Central memory CD8-positive, alpha-beta T cell (primary cell): ENCODE results near the gene KLHL9.

Experiments used
- ATAC-seq: fragments of 150-1000 bp; cut with Tn5 transposase; replicated peaks from 2 replicates; pipeline ENCODE4 v1.10.0; 2022; ENCODE audit warnings: mild to moderate bottlenecking, moderate FRiP score, moderate number of reproducible peaks; ENCODE audit not compliant: poor library complexity, severe bottlenecking; ENCODE audit errors: extremely low read depth
- DNase-seq, 2 donors: peaks; one replicate each; pipeline ENCODE4 v3.0.0; 2021; ENCODE audit warnings: low spot score in 2 of 2
- H3K27ac Mint-ChIP-seq: one replicate; pipeline ENCODE4 v1.8.0; 2022; ENCODE audit warnings: low read depth, mild to moderate bottlenecking, moderate library complexity, mixed read lengths
- H3K27me3 Mint-ChIP-seq: one replicate; pipeline ENCODE4 v1.8.0; 2022; ENCODE audit warnings: mixed read lengths
- H3K36me3 Mint-ChIP-seq: one replicate; pipeline ENCODE4 v1.8.0; 2022; ENCODE audit warnings: mild to moderate bottlenecking, moderate library complexity, mixed read lengths; ENCODE audit not compliant: insufficient read depth
- H3K4me1 Mint-ChIP-seq: one replicate; pipeline ENCODE4 v1.8.0; 2022; ENCODE audit warnings: mixed read lengths
- H3K4me3 Mint-ChIP-seq: one replicate; pipeline ENCODE4 v1.8.0; 2022; ENCODE audit warnings: mild to moderate bottlenecking, moderate library complexity, mixed read lengths
- H3K9me3 Mint-ChIP-seq: one replicate; pipeline ENCODE4 v1.8.0; 2022; ENCODE audit warnings: mixed read lengths

KLHL9 gene

DNA sequence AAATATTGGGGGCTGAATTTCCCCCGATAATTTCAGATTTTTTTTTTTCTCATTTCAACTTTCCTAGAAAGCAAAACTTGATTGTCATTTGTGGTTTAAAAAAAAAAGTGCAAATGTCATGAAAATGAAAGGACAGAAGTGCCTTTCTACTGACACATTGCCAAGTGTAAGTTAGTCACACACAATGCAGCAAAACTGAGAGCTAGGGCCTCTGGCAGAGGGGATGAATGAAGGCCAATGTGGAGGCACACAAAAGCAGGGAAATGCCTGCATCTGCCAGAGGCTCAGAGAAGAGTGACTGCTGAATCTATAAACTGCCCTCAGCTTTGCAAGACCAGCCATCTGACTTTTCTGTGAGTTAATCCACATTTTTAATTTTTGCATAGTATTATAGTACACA lies 23.3 kb downstream of the KLHL9 start:
- H3K4me1 Mint-ChIP-seq: no peaks in the 10 kb centered on the region
- DNase-seq (no peak), ATAC-seq (no peak)
- no peaks in the 10 kb centered on the region for H3K9me3 Mint-ChIP-seq
- H3K36me3 Mint-ChIP-seq: peaks cover 2% of the 10 kb centered on the region
- peaks cover 58% of the 10 kb centered on the region for H3K27me3 Mint-ChIP-seq
- no peak overlapping the region for H3K4me3 Mint-ChIP-seq
- H3K27ac Mint-ChIP-seq: no peak overlapping the region

DNA sequence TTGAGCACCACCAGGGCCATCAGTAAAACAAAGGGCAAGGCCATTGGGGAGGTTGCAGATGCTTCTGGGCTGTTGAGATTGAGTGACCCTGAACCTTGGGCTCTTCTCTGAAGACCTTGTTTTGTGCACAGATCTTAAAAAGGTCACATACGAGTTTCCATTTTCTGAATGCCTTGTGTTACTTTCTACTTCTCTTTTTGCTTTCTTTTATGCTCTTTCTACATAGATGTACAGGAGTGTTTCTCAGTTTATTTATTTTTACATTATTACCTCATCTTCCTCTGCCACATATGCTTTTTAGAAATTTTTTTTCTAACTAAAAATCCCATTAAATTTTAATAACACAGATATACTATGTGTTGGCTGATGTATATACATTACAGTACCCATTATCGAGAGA lies 30.0 kb downstream of the KLHL9 start, which contains the start of gene IFNA5:
Gene IFNA5, minus strand, starts transcription at position 101 of the 400 bp plus-strand sequence. Its CDS starts 57 bp downstream, at position 44.
- ATAC-seq: no peak
- no peak within 1 kb of the TSS for H3K27ac Mint-ChIP-seq
- no peak for DNase-seq
- H3K4me1 Mint-ChIP-seq: no peaks in the 10 kb centered on the region
- peaks cover 2% of the 10 kb centered on the region for H3K36me3 Mint-ChIP-seq
- H3K27me3 Mint-ChIP-seq: peaks cover 83% of the 10 kb centered on the region
- H3K9me3 Mint-ChIP-seq: no peaks in the 10 kb centered on the region
- H3K4me3 Mint-ChIP-seq: no peak within 1 kb of the TSS

- H3K27me3 Mint-ChIP-seq: peaks cover 44% of the 10 kb centered on the region
- no peak overlapping the region for H3K27ac Mint-ChIP-seq
- H3K36me3 Mint-ChIP-seq: no peaks in the 10 kb centered on the region
- H3K4me1 Mint-ChIP-seq: peaks cover 6% of the 10 kb centered on the region
- no peak for ATAC-seq
- no peak for DNase-seq
- H3K4me3 Mint-ChIP-seq: no peak overlapping the region
- H3K9me3 Mint-ChIP-seq: no peaks in the 10 kb centered on the region
Observed at GRCh38 chr9:21295992-21296391, 39.2 kb downstream of the KLHL9 start.

DNA sequence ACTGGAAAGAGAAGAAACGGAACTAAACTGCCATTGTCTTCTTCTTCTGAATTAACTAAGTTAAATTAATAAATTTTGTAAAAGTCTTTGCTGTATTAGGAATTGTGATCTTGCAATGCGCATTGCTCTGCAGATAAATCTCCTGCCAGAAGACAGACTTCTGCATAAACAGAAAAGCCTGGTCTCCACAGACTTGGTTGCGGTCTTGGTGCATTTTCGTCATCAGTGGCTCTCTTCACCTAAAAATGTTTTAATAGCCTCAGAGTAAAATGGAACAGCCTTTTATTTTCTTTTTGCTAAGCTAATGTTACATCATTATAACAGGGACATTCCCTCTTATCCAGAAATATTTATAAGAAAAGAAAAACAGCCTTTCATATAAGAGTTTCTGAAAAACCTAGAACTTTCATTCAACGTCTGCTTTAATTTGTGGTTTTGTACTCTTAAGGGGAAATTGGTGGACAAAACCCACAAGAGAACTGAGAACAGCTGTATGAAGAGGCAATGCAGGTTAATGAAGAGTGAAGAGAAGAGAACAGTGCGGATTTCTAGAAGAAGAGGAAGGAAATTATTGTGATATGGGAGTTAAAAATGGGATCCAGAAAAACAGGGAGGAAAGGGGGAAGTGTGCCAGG lies 40.2 kb downstream of the KLHL9 start:
- peaks cover 35% of the 10 kb centered on the region for H3K27me3 Mint-ChIP-seq
- H3K27ac Mint-ChIP-seq: no peak overlapping the region
- peaks cover 6% of the 10 kb centered on the region for H3K4me1 Mint-ChIP-seq
- H3K9me3 Mint-ChIP-seq: no peaks in the 10 kb centered on the region
- no peak for ATAC-seq
- no peaks in the 10 kb centered on the region for H3K36me3 Mint-ChIP-seq
- DNase-seq: no peak
- H3K4me3 Mint-ChIP-seq: no peak overlapping the region

DNA sequence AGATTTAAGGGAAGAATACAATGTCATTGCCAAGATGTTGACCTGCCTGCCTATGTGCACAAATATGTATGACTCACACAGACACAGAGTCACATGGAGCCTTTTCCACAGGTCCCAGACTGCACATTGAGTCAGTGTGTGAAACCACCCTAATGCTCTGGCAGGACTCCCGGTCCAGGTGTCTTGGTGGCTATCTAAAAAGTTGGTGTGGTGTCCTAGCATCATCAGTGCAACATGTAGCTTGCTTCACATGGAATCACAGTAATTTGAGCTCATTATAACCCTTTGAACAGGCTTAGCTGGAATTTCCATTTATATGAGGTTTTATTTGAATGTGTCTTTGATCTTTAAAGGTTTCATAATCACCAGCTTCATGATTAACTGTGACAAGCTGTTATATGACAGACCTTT lies 40.8 kb downstream of the KLHL9 start:
- no peak for ATAC-seq
- H3K4me1 Mint-ChIP-seq: peaks cover 6% of the 10 kb centered on the region
- no peak for DNase-seq
- H3K4me3 Mint-ChIP-seq: no peak overlapping the region
- H3K9me3 Mint-ChIP-seq: no peaks in the 10 kb centered on the region
- peaks cover 28% of the 10 kb centered on the region for H3K27me3 Mint-ChIP-seq
- no peak overlapping the region for H3K27ac Mint-ChIP-seq
- H3K36me3 Mint-ChIP-seq: no peaks in the 10 kb centered on the region

DNA sequence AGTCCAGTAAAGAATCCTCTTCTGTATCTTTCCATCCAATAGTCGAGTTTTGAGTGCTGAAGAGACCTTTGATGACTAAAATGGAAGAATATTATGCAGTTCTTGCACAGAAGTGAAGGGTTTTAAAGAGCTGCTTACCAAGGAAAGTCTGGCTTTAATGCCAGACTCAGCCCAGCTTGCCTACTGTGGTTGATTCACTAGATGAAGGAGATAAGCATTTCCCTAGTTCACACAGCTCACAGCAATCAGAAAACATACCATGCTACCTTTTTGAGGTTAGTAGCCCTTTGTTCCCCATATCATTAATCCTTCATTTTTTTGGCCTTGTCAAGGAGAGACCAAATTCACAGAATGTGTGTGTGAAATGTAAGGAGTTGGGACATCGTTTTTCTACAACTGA lies 45.4 kb downstream of the KLHL9 start:
- Mint-ChIP-seq H3K9me3 (peaks cover 5% of the 10 kb centered on the region), H3K36me3 (no peaks in the 10 kb centered on the region), H3K27ac (no peak overlapping the region), H3K27me3 (peaks cover 64% of the 10 kb centered on the region), H3K4me1 (no peaks in the 10 kb centered on the region), H3K4me3 (no peak overlapping the region)
- ATAC-seq (no peak), DNase-seq (no peak)

GRCh38 chr9:21287280-21287679 lies 47.9 kb downstream of the KLHL9 start:
- DNase-seq (no peak), ATAC-seq (no peak)
- H3K9me3 Mint-ChIP-seq: peaks cover 5% of the 10 kb centered on the region
- no peak overlapping the region for H3K4me3 Mint-ChIP-seq
- peaks cover 49% of the 10 kb centered on the region for H3K27me3 Mint-ChIP-seq
- H3K4me1 Mint-ChIP-seq: no peaks in the 10 kb centered on the region
- no peak overlapping the region for H3K27ac Mint-ChIP-seq
- no peaks in the 10 kb centered on the region for H3K36me3 Mint-ChIP-seq

DNA sequence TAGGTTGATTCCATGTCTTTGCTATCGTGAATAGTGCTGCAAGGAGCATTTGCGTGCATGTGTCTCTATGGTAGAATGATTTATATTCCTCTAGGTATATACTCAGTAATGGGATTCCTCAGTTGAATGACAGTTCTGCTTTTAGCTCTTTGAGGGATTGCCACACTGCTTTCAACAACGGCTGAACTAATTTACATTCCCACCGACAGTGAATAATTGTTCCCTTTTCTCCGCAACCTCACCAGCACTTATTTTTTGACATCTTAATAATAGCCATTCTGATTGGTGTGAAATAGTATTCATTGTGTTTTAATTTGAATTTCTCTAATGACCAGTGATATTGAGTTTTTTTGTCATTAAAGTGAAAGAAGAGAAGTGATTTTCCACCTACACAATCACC lies 48.5 kb downstream of the KLHL9 start:
- DNase-seq (no peak), ATAC-seq (no peak)
- no peaks in the 10 kb centered on the region for H3K36me3 Mint-ChIP-seq
- H3K27ac Mint-ChIP-seq: no peak overlapping the region
- H3K9me3 Mint-ChIP-seq: peaks cover 5% of the 10 kb centered on the region
- H3K4me1 Mint-ChIP-seq: no peaks in the 10 kb centered on the region
- no peak overlapping the region for H3K4me3 Mint-ChIP-seq
- peaks cover 42% of the 10 kb centered on the region for H3K27me3 Mint-ChIP-seq

DNA sequence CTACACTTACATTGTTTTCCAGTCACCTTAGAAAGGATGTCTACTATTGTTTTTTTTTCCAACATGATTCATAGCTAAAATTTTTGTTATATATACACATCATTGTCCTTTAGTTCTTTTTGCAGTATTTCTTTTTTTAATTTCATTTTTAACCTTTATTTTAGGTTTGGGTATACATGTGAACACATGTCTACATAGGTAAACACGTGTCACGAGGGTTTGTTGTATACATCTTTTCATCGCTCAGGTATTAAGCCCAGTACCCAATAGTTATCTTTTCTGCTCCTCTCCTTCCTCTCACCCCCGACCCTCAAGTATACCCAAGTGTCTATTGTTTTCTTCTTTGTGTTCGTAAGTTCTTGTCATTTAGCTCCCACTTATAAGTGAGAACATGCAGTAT lies 49.1 kb downstream of the KLHL9 start:
- peaks cover 5% of the 10 kb centered on the region for H3K9me3 Mint-ChIP-seq
- no peak for ATAC-seq
- no peak for DNase-seq
- peaks cover 40% of the 10 kb centered on the region for H3K27me3 Mint-ChIP-seq
- H3K36me3 Mint-ChIP-seq: no peaks in the 10 kb centered on the region
- H3K27ac Mint-ChIP-seq: no peak overlapping the region
- no peaks in the 10 kb centered on the region for H3K4me1 Mint-ChIP-seq
- no peak overlapping the region for H3K4me3 Mint-ChIP-seq

- no peak overlapping the region for H3K4me3 Mint-ChIP-seq
- H3K4me1 Mint-ChIP-seq: no peaks in the 10 kb centered on the region
- no peak for ATAC-seq
- H3K9me3 Mint-ChIP-seq: peaks cover 3% of the 10 kb centered on the region
- DNase-seq: no peak
- peaks cover 48% of the 10 kb centered on the region for H3K27me3 Mint-ChIP-seq
- no peak overlapping the region for H3K27ac Mint-ChIP-seq
- H3K36me3 Mint-ChIP-seq: no peaks in the 10 kb centered on the region
Observed at GRCh38 chr9:21281275-21281674, 53.9 kb downstream of the KLHL9 start.
